Measurements from ENCODE around the gene GLCCI1. TPM values are rescaled to one million over a fixed set of nuclear protein-coding genes. Genes with fewer than 3 reads are reported as not detected.
"Not testable (repeated sequence)": the region's sequence is repeated elsewhere in the genome, so short reads cannot be mapped to it uniquely, and the experiment has no call there.

GLCCI1 gene
- total RNA-seq, 2 donors from 2014 or later = 9.1 to 9.2 TPM

- Histone ChIP-seq H3K36me3 (no peaks in the 10 kb centered on the region), H3K4me3 (no peak overlapping the region), H3K9me3 (no peaks in the 10 kb centered on the region), H3K27me3 (replicated peaks; ENCODE audit: insufficient read depth) (no peaks in the 10 kb centered on the region), H3K4me1 (replicated peaks) (no peaks in the 10 kb centered on the region), H3K27ac (no peak overlapping the region)
- intact Hi-C loops (cut with DNase I) = no loop called here
- no peak for DNase-seq (ENCODE audit: low spot score)
- TF ChIP-seq POLR2A (IDR thresholded peaks at IDR 0.05) = no peak
- no peak for TF ChIP-seq POLR2AphosphoS5 (IDR thresholded peaks at IDR 0.05)
- TF ChIP-seq, protein P1, sequence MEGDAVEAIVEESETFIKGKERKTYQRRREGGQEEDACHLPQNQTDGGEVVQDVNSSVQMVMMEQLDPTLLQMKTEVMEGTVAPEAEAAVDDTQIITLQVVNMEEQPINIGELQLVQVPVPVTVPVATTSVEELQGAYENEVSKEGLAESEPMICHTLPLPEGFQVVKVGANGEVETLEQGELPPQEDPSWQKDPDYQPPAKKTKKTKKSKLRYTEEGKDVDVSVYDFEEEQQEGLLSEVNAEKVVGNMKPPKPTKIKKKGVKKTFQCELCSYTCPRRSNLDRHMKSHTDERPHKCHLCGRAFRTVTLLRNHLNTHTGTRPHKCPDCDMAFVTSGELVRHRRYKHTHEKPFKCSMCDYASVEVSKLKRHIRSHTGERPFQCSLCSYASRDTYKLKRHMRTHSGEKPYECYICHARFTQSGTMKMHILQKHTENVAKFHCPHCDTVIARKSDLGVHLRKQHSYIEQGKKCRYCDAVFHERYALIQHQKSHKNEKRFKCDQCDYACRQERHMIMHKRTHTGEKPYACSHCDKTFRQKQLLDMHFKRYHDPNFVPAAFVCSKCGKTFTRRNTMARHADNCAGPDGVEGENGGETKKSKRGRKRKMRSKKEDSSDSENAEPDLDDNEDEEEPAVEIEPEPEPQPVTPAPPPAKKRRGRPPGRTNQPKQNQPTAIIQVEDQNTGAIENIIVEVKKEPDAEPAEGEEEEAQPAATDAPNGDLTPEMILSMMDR (IDR thresholded peaks at IDR 0.05) = no peak
These were observed 89.7 kb downstream of the GLCCI1 start for GRCh38 chr7:8058322-8058721.

DNA sequence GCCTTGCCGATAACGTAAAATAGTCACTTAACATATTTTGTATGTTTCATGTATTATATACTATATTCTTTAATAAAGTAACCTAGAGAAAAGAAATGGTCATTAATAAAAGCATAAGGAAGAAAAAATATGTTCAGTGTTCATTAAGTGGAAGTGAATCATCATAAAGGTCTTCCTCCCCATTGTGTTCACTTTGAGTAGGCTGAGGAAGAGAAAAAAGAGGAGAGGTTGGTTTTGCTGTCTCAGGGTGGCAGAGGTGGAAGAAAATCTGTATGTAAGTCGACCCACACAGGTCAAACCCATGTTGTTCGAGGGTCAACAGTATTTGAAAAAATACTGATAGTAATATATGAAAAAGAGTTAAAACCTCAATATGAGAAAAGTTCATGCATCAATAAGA lies 90.3 kb downstream of the GLCCI1 start:
- Histone ChIP-seq H3K27ac (no peak overlapping the region), H3K9me3 (no peaks in the 10 kb centered on the region), H3K36me3 (no peaks in the 10 kb centered on the region), H3K4me3 (no peak overlapping the region), H3K27me3 (replicated peaks; ENCODE audit: insufficient read depth) (no peaks in the 10 kb centered on the region), H3K4me1 (replicated peaks) (no peaks in the 10 kb centered on the region)
- TF ChIP-seq, protein P1 (IDR thresholded peaks at IDR 0.05) = no peak
- TF ChIP-seq POLR2A (IDR thresholded peaks at IDR 0.05) (no peak), POLR2AphosphoS5 (IDR thresholded peaks at IDR 0.05) (no peak)
- intact Hi-C loops (cut with DNase I) = no loop called here
- no peak for DNase-seq (ENCODE audit: low spot score)
- 95% methylated on average over 4 of the region's 4 CpGs for WGBS

DNA sequence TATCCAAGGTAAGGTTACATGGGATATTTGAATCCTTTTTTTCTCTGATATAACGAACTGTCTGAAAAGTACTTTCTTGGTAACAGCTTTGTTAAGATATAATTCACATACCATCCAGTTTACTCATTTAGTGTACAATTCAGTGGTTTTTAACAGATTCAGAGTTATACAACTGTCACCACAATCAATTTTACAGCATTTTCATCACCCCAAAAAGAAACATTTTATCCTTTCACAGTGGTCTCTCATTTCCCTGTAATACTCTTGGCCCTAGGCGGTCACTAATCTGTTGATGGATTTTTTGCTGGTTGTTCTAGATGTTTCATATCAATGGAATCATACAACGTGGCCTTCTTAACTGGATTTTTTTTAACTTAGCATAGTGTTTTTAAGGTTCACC lies 91.6 kb downstream of the GLCCI1 start:
- Histone ChIP-seq H3K36me3 (no peaks in the 10 kb centered on the region), H3K9me3 (no peaks in the 10 kb centered on the region), H3K27ac (no peak overlapping the region), H3K4me3 (no peak overlapping the region), H3K27me3 (replicated peaks; ENCODE audit: insufficient read depth) (no peaks in the 10 kb centered on the region), H3K4me1 (replicated peaks) (no peaks in the 10 kb centered on the region)
- TF ChIP-seq, protein P1 (IDR thresholded peaks at IDR 0.05) = no peak
- TF ChIP-seq POLR2A (IDR thresholded peaks at IDR 0.05) = no peak
- no peak for TF ChIP-seq POLR2AphosphoS5 (IDR thresholded peaks at IDR 0.05)
- DNase-seq (ENCODE audit: low spot score) = no peak
- 94% methylated on average over 3 of the region's 3 CpGs for WGBS
- intact Hi-C loops (cut with DNase I) = no loop called here

- 90% methylated on average over 5 of the region's 5 CpGs for WGBS
- DNase-seq (ENCODE audit: low spot score); H3K27ac ChIP-seq; H3K9me3 ChIP-seq; intact Hi-C loops (cut with DNase I); H3K4me1 ChIP-seq (replicated peaks); H3K4me3 ChIP-seq; H3K36me3 ChIP-seq; H3K27me3 ChIP-seq (replicated peaks; ENCODE audit: insufficient read depth): not testable (repeated sequence)
These were observed 94.7 kb downstream of the GLCCI1 start for GRCh38 chr7:8063300-8063699.

- intact Hi-C loops (cut with DNase I) = no loop called here
- DNase-seq (ENCODE audit: low spot score) = no peak
- Histone ChIP-seq H3K27me3 (replicated peaks; ENCODE audit: insufficient read depth) (no peaks in the 10 kb centered on the region), H3K4me3 (no peak overlapping the region), H3K36me3 (no peaks in the 10 kb centered on the region), H3K27ac (no peak overlapping the region), H3K4me1 (replicated peaks) (no peaks in the 10 kb centered on the region), H3K9me3 (no peaks in the 10 kb centered on the region)
- TF ChIP-seq, protein P1 (IDR thresholded peaks at IDR 0.05) = no peak
- no peak for TF ChIP-seq POLR2AphosphoS5 (IDR thresholded peaks at IDR 0.05)
- TF ChIP-seq POLR2A (IDR thresholded peaks at IDR 0.05) = no peak
These were observed 95.2 kb downstream of the GLCCI1 start for GRCh38 chr7:8063706-8064297.
